Measurements from ENCODE around the gene GTF2F2.

DNA sequence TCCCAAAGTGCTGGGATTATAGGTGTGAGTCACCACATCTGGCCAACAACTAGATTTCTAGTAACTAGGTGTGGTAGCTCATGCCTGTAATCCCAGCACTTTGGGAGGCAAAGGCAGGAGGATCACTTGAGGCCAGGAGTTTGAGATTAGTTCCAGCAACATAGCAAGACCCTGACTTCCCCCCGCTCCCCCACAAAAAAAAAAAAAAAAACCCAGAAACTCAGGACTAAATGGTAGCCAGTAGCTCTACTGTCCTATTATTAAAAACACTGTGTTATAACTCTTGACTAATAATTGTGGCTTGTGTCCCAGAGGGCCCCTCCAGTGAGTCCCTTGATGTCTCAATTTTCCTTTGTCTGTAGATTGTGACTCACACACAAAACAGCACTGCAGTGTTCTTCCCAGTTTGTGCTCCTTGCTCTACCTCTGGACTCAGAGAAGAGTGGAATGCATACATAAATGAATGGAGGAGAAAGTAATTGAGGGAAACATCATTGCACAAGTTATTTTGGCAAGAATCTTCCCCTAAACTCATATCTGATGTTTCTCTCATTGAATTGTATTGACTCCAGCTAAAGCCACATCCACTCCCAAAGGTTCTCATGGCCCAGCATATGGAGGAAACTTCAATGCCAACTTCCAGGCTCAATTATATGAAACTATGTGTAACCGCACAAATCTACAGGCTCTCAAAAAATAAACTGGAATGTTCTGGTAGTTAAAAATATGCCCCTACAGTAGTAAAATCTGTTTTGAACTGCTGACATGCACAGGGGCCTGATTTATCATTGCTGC, 211.9 kb downstream of the GTF2F2 start:
- TF ChIP-seq, protein P1, sequence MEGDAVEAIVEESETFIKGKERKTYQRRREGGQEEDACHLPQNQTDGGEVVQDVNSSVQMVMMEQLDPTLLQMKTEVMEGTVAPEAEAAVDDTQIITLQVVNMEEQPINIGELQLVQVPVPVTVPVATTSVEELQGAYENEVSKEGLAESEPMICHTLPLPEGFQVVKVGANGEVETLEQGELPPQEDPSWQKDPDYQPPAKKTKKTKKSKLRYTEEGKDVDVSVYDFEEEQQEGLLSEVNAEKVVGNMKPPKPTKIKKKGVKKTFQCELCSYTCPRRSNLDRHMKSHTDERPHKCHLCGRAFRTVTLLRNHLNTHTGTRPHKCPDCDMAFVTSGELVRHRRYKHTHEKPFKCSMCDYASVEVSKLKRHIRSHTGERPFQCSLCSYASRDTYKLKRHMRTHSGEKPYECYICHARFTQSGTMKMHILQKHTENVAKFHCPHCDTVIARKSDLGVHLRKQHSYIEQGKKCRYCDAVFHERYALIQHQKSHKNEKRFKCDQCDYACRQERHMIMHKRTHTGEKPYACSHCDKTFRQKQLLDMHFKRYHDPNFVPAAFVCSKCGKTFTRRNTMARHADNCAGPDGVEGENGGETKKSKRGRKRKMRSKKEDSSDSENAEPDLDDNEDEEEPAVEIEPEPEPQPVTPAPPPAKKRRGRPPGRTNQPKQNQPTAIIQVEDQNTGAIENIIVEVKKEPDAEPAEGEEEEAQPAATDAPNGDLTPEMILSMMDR (IDR thresholded peaks at IDR 0.05): no peak
- TF ChIP-seq POLR2AphosphoS5 (IDR thresholded peaks at IDR 0.05) (no peak), POLR2A (IDR thresholded peaks at IDR 0.05) (no peak)
